Endothelial cell of umbilical vein (primary cell): Measurements from ENCODE around the gene MEX3C.

Source experiments
- CTCF ChIP-seq, 2 donors: IDR thresholded peaks; 1 replicate in 1 of 2; 2 replicates in 1 of 2; pipeline ENCODE4 v1.5.1; 2011; ENCODE audit warnings: low read length in 2 of 2, mild to moderate bottlenecking in 2 of 2, moderate library complexity in 2 of 2, control low read depth in 1 of 2, inconsistent platforms in 1 of 2, low read depth in 1 of 2; ENCODE audit not compliant: insufficient read depth in 1 of 2; ENCODE audit errors: extremely low read depth in 1 of 2
- EZH2 ChIP-seq: IDR thresholded peaks from 2 replicates; pipeline ENCODE4 v1.6.1; 2012; ENCODE audit warnings: borderline replicate concordance, low read depth, mild to moderate bottlenecking, moderate library complexity, low read length, inconsistent platforms; ENCODE audit not compliant: severe bottlenecking
- FOS ChIP-seq: IDR thresholded peaks from 2 replicates; pipeline ENCODE4 v1.6.1; 2011; ENCODE audit warnings: mild to moderate bottlenecking, low read length, moderate library complexity, borderline replicate concordance; ENCODE audit not compliant: insufficient read depth
- GATA2 ChIP-seq: IDR thresholded peaks from 2 replicates; pipeline ENCODE4 v1.7.0; 2011; ENCODE audit warnings: low read depth, mild to moderate bottlenecking, moderate library complexity, mixed read lengths, low read length; ENCODE audit not compliant: insufficient read length, insufficient read depth
- JUN ChIP-seq: IDR thresholded peaks from 2 replicates; pipeline ENCODE4 v1.6.1; 2011; ENCODE audit warnings: borderline replicate concordance, low read depth; ENCODE audit not compliant: insufficient read length, insufficient read depth
- POLR2A ChIP-seq: IDR thresholded peaks from 2 replicates; pipeline ENCODE4 v1.6.1; 2012; ENCODE audit warnings: low read depth, mild to moderate bottlenecking, control low read depth, low read length
- POLR2AphosphoS5 ChIP-seq: IDR thresholded peaks from 2 replicates; pipeline ENCODE4 v1.6.1; 2012; ENCODE audit warnings: low read depth, mild to moderate bottlenecking, control low read depth, low read length, moderate library complexity; ENCODE audit not compliant: insufficient read depth
- TF ChIP-seq, protein P1 (sequence below): IDR thresholded peaks from 2 replicates; pipeline ENCODE4 v1.6.1; 2011; ENCODE audit not compliant: insufficient read depth, insufficient read length

DNA sequence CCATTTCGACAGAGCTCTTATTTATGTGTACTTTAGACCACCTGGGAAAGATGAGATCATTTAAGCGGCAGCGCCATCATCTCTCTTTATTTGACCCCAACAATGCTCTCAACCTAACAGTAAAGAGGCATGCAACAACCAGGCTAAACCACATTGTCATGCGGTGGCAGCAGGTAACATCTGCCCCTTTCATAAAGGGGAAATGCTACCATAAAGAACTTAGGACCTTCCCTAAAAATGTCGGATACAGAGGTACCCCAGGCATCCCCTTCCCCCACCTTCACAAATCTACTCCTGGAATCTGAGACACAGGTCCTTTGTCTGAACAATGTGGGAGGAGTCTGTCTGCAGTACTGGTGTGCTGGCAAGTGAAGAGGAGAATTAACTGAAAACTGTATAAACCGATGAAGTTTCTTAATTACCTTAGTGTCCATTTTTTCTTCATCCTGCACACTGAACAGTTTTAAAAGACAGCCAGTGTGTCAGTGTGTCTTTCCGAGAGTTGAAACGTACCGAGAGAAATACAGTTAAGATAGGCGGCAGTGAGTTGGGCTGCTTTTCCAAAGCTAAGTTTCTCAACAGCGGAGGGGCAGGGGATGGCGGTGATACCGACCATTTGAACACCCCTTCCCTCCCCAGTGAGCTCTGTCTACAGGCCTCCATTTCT lies 1.9 kb downstream of the MEX3C start:
- TF ChIP-seq POLR2A: no peak
- TF ChIP-seq CTCF (IDR thresholded peaks at IDR 0.05; ENCODE audit: extremely low read depth in 1 of 2, insufficient read depth in 1 of 2, low read depth in 1 of 2, low read length in 2 of 2): no peak
- TF ChIP-seq EZH2: no peak
- TF ChIP-seq POLR2AphosphoS5: no peak
- TF ChIP-seq, protein P1, sequence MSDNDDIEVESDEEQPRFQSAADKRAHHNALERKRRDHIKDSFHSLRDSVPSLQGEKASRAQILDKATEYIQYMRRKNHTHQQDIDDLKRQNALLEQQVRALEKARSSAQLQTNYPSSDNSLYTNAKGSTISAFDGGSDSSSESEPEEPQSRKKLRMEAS: no peak
- no peak for TF ChIP-seq JUN
- TF ChIP-seq FOS: no peak
- TF ChIP-seq GATA2: peak; percentile 44
